Measurements from ENCODE around the gene HSD17B13.
"Not testable (repeated sequence)": the region's sequence is repeated elsewhere in the genome, so short reads cannot be mapped to it uniquely, and the experiment has no call there.

HSD17B13 gene

GRCh38 chr4:87311684-87312083 lies 11.0 kb downstream of the HSD17B13 start:
- DNase-seq (ENCODE audit: insufficient read length) = no peak
- FAIRE-seq = no peak
- TF ChIP-seq POLR2AphosphoS5 (IDR thresholded peaks at IDR 0.05; ENCODE audit: low read depth, low read length) (no peak), POLR2A (IDR thresholded peaks at IDR 0.05; ENCODE audit: low read depth, low read length) (no peak), TAF1 (IDR thresholded peaks at IDR 0.05; ENCODE audit: borderline replicate concordance, low read depth, low read length) (no peak)

DNA sequence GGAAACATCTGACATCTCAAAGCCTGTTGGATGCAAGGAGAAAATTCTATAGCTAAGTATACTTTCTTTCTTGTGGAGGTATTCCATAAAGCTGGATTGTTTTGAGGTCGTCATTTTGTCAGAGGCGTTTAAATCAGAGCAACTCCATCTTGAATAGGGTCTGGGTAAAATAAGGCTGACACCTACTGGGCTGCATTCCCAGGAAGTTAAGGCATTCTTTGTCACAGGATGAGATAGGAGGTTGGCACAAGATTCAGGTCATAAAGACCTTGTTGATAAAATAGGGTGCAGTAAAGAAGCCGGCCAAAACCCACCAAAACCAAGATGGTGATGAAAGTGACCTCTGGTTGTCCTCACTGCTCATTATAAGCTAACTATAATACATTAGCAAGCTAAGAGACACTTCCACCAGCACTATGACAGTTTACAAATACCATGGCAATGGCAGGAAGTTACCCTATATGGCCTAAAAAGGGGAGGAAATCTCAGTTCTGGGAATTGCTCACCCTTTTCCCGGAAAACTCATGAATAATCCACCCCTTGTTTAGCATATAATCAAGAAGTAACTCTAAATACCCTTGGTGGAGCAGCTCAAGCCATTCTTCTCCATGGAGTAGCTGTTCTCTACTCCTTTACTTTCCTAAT lies 11.9 kb downstream of the HSD17B13 start:
- DNase-seq (ENCODE audit: insufficient read length) = no peak
- no peak for FAIRE-seq
- TF ChIP-seq POLR2A (IDR thresholded peaks at IDR 0.05; ENCODE audit: low read depth, low read length) (no peak), TAF1 (IDR thresholded peaks at IDR 0.05; ENCODE audit: borderline replicate concordance, low read depth, low read length) (no peak), POLR2AphosphoS5 (IDR thresholded peaks at IDR 0.05; ENCODE audit: low read depth, low read length) (no peak)

GRCh38 chr4:87309625-87310024 lies 13.1 kb downstream of the HSD17B13 start:
- TF ChIP-seq TAF1 (IDR thresholded peaks at IDR 0.05; ENCODE audit: borderline replicate concordance, low read depth, low read length) (no peak), POLR2AphosphoS5 (IDR thresholded peaks at IDR 0.05; ENCODE audit: low read depth, low read length) (no peak), POLR2A (IDR thresholded peaks at IDR 0.05; ENCODE audit: low read depth, low read length) (no peak)
- FAIRE-seq (no peak), DNase-seq (ENCODE audit: insufficient read length) (no peak)

DNA sequence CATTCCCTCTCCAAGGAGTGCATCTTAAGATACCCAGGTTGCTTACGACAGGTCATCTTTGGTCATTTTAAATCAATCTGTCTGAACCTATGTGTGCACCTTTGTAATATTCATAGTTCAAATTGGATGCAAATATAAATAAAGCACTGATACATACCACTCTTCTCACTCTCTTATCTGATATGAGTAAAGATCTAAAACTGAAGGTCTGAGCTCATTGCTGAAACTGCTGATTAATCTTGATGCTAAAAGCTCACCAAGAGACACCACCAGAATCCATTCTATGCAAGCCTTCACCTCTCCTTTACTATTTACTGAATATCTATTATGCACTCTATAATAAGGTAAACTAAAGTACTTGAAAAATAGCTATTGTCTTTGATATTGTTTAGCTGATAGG lies 16.6 kb downstream of the HSD17B13 start:
- DNase-seq (ENCODE audit: insufficient read length) = no peak
- TF ChIP-seq POLR2A (IDR thresholded peaks at IDR 0.05; ENCODE audit: low read depth, low read length) = no peak
- no peak for TF ChIP-seq TAF1 (IDR thresholded peaks at IDR 0.05; ENCODE audit: borderline replicate concordance, low read depth, low read length)
- TF ChIP-seq POLR2AphosphoS5 (IDR thresholded peaks at IDR 0.05; ENCODE audit: low read depth, low read length) = no peak
- FAIRE-seq = no peak

DNA sequence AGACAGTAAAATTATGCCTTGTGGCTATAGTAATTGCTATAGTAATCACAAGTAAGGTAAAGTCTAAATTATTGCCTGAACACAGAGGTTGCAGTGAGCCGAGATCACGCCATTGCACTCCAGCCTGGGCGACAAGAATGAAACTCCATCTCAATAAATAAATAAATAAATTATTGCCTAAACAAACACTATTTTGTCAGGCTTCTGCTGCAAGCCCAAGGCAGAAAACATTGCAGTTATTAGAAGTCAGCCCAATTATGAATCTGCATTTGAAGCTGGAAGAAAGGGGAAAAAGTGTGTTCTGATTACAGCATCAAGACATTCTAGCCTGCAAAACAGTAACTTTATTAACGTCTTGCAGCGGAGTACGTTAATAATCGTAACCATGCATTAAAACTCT lies 17.1 kb downstream of the HSD17B13 start:
- FAIRE-seq = no peak

DNA sequence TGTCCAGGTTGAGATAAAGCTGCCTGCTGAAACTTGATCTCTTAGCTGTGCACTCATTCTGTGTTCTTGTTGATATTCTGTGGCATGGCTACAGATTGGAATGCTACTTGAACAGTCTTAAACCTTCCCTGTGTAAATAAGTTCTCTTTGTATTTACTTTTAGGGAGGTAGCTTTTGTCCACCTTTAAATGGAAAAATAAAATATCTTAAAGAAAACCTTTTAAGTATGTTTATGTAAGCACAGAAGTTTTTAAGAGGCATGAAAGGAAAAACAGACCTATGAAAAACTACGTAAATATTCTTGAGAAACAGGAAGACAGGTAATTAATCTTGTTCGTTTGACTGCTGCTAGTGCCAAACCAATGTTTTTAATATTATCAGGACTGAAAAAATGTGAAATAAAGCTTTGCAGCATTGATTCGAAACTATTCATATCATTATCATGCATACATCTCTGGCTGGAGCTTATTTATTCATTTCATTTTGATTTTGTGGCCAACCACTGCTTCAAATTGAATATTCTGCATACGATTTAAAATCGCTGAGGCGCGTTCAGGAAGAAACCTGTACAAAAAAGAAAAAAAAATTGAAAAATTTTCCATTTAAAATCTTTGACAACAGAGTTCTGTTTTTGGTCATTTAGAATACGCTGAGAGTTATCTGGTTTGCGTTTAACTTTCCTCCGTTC lies 17.8 kb downstream of the HSD17B13 start:
- FAIRE-seq (no peak), DNase-seq (ENCODE audit: insufficient read length) (no peak)
- no peak for TF ChIP-seq POLR2AphosphoS5 (IDR thresholded peaks at IDR 0.05; ENCODE audit: low read depth, low read length)
- TF ChIP-seq TAF1 (IDR thresholded peaks at IDR 0.05; ENCODE audit: borderline replicate concordance, low read depth, low read length) = no peak
- no peak for TF ChIP-seq POLR2A (IDR thresholded peaks at IDR 0.05; ENCODE audit: low read depth, low read length)

More for the DNA sequence above, 17.1 kb downstream of the HSD17B13 start:
- no peak for DNase-seq (ENCODE audit: insufficient read length)
- TF ChIP-seq TAF1 (IDR thresholded peaks at IDR 0.05; ENCODE audit: borderline replicate concordance, low read depth, low read length) = no peak
- TF ChIP-seq POLR2A (IDR thresholded peaks at IDR 0.05; ENCODE audit: low read depth, low read length) = no peak
- TF ChIP-seq POLR2AphosphoS5 (IDR thresholded peaks at IDR 0.05; ENCODE audit: low read depth, low read length) = no peak

DNA sequence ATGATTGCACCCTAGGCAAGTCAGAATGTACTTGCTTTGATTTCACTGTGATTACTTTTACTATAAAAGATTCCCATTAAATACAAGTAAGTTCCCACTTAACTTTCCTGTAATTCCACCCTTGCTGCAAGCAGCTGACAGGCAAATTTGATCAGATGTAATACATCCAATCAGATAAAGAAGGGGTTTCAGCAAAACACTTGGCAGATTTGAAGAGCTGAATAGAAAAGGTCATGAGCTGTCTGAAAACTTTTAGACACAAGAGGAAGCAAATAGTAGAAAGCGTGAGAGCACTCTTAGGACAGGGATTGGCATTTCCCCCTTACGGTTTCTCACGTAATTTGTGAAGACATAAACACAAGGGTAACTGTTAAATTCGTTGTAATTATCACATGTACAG lies 22.8 kb downstream of the HSD17B13 start:
- DNase-seq (ENCODE audit: insufficient read length) (no peak), FAIRE-seq (no peak)
- TF ChIP-seq POLR2AphosphoS5 (IDR thresholded peaks at IDR 0.05; ENCODE audit: low read depth, low read length) (no peak), TAF1 (IDR thresholded peaks at IDR 0.05; ENCODE audit: borderline replicate concordance, low read depth, low read length) (no peak), POLR2A (IDR thresholded peaks at IDR 0.05; ENCODE audit: low read depth, low read length) (no peak)

DNA sequence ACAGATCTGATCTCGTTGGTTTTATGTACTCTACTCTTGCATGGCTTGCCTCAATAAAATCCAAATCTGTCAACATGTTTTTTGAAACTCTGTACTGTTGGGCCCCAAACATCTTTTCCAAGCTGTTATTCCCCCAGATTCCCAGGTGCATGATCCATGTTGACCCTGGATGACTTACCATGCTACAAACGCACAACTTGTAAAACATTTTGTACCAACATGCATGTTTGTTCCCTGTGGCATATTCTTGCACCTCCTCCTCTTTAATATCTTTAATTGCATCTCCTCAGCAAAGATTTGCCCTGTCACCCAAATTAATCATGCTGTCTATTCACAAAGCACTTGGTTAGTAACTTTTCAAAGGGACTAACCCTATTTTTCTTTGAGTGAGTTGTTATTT lies 24.3 kb downstream of the HSD17B13 start:
- FAIRE-seq = no peak
- TF ChIP-seq POLR2A (IDR thresholded peaks at IDR 0.05; ENCODE audit: low read depth, low read length) (no peak), TAF1 (IDR thresholded peaks at IDR 0.05; ENCODE audit: borderline replicate concordance, low read depth, low read length) (no peak), POLR2AphosphoS5 (IDR thresholded peaks at IDR 0.05; ENCODE audit: low read depth, low read length) (no peak)

GRCh38 chr4:87294911-87295310 lies 27.8 kb downstream of the HSD17B13 start:
- FAIRE-seq; DNase-seq (ENCODE audit: insufficient read length): not testable (repeated sequence)

More for the DNA sequence above, 24.3 kb downstream of the HSD17B13 start:
- no peak for DNase-seq (ENCODE audit: insufficient read length)

DNA sequence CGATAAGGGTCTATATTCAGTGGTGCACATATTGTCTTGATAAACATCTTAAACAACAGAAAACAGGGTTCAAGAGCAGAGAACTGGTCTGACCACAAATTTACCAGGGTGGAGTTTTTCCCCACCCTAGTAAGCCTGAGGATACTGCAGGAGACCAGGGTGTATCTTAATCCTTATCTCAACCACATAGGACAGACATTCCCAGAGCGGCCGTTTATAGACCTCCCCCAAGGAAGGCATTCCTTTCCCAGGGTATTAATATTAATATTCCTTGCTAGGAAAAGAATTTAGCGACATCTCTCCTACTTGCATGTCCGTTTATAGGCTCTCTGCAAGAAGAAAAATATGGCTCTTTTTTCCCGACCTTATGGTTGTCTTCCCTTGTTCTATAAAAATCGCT lies 28.8 kb downstream of the HSD17B13 start:
- DNase-seq (ENCODE audit: insufficient read length); FAIRE-seq: not testable (repeated sequence)

DNA sequence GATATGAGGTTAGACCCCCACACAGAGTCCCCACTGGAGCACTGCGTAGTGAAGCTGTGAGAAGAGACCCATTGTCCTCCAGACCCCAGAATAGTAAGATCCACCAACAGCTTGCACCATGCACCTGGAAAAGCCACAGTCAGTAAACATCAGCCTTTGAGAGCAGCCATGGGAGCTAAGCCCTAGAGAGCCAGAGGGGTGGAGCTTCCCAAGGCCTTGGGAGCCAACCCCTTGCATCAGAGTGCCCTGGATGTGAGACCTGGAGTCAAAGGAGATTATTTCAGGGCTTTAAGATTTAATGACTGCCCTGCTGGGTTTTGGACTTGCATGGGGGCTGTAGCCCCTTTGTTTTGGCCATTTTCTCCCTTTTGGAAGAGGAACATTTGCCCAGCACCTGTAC lies 35.7 kb downstream of the HSD17B13 start:
- FAIRE-seq (no peak), DNase-seq (ENCODE audit: insufficient read length) (no peak)
- TF ChIP-seq POLR2AphosphoS5 (IDR thresholded peaks at IDR 0.05; ENCODE audit: low read depth, low read length) = no peak
- no peak for TF ChIP-seq POLR2A (IDR thresholded peaks at IDR 0.05; ENCODE audit: low read depth, low read length)
- TF ChIP-seq TAF1 (IDR thresholded peaks at IDR 0.05; ENCODE audit: borderline replicate concordance, low read depth, low read length) = no peak

DNA sequence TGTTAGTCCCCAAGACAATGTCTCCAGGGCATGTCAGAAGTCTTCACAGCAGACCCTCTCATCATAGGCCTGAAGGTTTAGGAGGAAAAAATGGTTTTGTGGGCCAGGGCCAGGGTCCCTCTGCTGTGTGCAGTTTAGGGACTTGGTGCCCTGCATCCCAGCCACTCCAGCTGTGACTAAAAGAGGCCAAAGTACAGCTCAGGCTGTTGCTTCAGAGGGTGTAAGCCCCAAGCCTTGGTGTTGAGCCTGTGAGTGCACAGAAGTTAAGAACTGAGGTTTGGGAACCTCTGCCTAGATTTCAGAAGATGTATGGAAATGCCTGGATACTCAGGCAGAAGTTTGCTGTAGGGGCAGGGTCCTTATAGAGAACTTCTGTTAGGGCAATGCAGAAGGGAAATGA lies 38.4 kb downstream of the HSD17B13 start:
- not testable (repeated sequence) for DNase-seq (ENCODE audit: insufficient read length); FAIRE-seq

DNA sequence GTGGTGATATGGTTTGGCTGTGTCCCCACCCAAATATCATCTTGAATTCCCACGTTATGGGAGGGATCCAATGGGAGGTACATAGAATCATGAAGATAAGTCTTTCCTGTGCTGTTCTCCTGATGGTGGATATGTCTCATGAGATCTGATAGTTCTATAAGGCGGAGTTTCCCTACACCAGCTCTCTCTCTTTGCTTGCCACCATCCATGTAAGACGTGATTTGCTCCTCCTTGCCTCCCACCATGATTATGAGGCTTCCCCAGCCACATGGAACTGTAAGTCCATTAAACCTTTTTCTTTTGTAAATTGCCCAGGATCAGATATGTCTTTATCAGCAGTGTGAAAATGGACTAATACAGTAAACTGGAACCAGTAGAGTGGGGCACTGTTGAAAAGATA lies 39.5 kb downstream of the HSD17B13 start:
- FAIRE-seq (no peak), DNase-seq (ENCODE audit: insufficient read length) (no peak)
- no peak for TF ChIP-seq TAF1 (IDR thresholded peaks at IDR 0.05; ENCODE audit: borderline replicate concordance, low read depth, low read length)
- no peak for TF ChIP-seq POLR2A (IDR thresholded peaks at IDR 0.05; ENCODE audit: low read depth, low read length)
- no peak for TF ChIP-seq POLR2AphosphoS5 (IDR thresholded peaks at IDR 0.05; ENCODE audit: low read depth, low read length)

All from GM12892 (cell line).